ENCODE data around the gene SETBP1.

The SETBP1 gene

DNA sequence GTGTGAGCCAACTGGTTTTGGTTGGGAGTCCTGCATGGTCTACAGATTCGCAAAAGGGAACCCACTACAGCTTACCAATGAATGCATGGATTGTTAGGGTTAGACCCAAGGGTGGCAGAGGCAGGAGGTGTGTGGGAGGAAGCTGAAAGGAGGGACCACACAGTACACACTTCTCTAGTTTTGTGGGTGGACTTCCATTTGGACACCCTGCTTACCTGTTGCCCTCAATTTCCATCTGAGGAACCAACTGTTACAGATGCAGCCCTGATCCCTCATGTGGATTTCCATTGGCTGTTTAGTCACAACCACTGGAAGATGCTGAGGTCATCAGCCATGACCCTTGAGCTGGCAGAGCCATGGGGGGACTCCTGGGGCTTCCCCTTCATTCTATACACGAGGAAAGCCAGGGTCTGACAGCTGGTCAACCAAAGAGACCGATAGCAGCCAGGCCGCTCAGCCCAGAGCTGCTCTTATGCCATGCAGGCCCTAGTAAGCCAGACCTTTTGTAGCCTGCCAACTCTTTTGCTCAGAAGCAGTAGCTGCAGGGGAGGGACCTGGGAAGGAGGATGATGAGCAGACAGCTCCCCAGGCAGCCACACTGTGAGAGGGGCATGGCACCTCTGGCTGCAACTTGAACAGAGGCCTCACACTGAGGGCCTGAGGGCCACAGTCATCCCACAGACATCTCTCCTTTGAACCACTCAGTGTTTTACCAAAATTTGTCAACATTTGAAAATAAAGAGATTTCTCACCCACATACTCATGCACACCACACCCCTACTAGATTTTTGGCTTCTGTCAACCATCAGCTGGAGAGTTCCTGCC is 162.1 kb downstream of the SETBP1 start:
- no peak for DNase-seq (ENCODE audit: low spot score)

DNA sequence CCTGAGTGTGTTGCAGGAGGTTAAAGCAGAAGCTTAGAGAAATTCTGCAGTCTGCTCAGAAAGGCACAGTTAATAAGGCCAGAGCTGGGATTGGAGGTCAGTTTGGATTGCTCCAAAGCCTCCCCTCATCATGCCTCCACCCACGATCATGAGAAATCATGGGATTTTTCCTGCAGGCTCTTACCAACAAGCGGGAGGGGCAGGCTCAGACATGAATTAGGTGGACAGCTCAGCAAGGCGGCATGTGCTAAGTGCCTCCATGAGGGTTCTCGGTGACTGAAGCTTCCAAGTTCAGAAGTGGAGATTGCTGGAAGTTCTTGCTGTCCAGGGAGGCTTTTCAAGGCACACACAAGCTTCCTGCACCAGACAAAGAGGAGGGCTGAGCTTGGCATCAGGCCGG is 163.8 kb downstream of the SETBP1 start:
- no peak for DNase-seq (ENCODE audit: low spot score)

- DNase-seq (ENCODE audit: low spot score): no peak
These were observed 165.8 kb downstream of the SETBP1 start for GRCh38 chr18:44846450-44846849.

DNA sequence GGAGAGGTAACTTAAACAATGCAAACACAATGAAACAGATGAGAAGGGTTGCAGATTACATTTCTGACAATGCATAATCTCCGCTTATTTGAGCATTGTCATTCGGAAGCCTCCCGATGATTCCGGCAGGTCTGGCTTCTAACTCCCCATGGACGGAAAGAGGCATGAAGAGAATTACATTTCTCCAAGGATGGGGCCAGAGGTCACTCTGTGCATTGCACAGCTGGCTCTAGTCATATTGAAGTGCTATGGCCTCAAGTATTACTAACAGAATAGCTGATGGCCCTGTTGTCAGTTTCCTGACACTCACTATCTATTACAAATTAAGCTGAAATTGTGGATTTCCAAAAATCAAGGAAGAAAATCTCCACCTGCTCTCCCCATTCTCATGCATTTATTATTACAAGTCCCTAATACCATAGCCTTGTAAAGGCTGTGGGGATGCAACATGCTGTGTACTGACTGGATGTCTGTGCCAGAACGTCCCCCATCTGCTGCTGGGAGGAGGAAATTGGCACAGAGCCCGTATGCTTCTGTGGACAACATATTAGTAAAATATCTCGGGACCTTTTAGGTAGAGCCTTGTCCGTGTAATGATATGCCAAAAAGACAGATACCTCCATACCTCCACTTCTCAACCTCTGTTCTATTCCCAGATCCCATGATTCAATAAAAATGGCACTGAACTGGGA is 168.1 kb downstream of the SETBP1 start:
- DNase-seq (ENCODE audit: low spot score): no peak

DNA sequence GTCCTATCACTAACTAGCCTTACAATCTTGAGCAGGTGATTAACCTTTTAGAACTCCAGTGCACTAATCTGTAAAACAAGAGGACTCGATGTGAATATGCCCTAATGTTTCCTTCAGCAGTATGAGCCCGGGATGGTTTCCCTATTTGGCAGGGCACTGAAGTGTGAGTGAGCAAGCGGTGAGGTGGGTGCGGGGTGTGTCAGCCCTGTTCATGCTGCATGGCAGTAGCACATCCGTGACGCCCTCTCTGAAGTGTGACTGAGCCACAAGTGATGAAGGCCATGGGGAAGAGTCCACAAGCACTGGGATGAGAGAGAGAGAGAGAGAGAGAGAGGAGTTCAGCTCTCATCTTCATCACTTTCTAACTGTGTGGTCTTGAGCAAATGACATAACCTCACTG is 168.7 kb downstream of the SETBP1 start:
- DNase-seq (ENCODE audit: low spot score): no peak

DNA sequence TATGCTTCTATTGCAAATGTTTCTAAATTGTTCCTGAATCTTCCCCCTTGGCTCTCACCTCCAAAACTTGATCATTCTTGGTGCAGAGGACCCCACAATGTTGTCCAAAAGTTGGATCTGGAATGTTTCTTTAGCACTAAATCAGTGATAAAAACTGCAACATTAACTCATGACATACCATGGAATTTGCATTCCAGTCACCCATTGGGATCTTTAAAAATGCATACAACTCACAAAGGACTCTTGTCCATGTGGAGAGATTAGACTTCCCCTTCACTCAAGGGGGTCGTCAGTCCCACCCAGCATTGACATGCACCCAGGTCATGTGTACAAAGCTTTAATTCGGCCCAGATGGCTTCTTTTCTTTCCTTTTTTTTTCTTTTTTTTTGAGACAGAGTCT is 169.3 kb downstream of the SETBP1 start:
- no peak for DNase-seq (ENCODE audit: low spot score)

- no peak for DNase-seq (ENCODE audit: low spot score)
These were observed 171.4 kb downstream of the SETBP1 start for GRCh38 chr18:44851856-44852621.

GRCh38 chr18:44852818-44853217 is 172.1 kb downstream of the SETBP1 start:
- no peak for DNase-seq (ENCODE audit: low spot score)

DNA sequence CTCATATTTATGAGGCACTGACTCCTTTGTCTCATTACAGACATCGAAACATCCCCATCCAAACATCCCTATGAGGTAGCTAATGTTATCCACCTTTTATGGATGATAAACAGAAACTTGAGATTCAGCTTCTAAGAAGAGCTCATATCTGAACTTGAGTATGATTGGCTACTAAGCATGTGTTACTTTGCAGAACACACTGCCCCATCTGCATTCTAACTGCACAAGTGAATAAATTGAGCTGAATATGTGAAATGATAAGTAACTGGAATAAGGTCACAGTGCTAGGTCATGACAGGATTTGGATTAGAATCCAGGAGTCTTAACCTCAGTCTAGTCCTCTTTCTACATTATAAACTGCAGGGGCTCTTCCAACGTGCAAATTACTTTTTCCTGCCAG is 172.7 kb downstream of the SETBP1 start:
- no peak for DNase-seq (ENCODE audit: low spot score)

- DNase-seq (ENCODE audit: low spot score): no peak
These were observed 175.0 kb downstream of the SETBP1 start for GRCh38 chr18:44855681-44856080.

DNA sequence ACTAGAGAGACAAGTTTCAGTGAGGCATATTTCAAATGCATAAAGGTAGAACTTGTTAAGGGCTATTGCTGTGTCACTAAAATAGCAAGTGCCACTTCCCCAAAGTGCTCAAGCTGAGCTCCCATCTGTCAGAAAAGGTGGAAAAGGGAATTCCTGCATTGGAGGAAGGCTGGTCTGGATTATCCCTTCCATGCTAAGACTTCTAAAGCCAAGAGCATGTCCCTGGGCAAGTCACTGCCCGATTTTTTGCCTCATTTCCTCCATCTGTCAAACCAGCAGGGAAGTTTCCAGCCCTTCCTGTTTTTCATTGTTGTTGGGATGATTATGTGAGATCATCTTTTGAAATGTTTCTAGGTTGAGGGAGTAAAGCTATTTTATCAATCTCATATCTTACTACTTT is 175.5 kb downstream of the SETBP1 start:
- no peak for DNase-seq (ENCODE audit: low spot score)

DNA sequence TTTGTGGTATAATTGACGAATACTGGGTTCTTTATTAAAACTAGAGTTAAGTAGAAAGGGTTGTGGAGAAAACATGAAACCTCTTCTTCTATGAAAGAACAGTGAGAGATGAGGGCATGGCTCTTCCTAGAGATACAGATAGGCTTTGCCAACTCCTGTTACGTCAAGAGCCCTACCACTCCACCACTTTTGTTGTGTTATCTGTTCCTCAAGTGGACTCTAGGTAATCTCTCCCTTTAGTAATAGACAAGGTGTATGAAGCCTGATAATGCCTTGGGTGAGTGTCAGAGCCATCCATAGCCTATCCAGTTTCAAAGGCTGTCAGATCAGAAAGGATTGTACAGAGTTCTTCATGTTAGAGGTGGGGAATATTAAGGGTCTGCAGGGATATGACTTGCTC is 176.4 kb downstream of the SETBP1 start:
- DNase-seq (ENCODE audit: low spot score): no peak

DNA sequence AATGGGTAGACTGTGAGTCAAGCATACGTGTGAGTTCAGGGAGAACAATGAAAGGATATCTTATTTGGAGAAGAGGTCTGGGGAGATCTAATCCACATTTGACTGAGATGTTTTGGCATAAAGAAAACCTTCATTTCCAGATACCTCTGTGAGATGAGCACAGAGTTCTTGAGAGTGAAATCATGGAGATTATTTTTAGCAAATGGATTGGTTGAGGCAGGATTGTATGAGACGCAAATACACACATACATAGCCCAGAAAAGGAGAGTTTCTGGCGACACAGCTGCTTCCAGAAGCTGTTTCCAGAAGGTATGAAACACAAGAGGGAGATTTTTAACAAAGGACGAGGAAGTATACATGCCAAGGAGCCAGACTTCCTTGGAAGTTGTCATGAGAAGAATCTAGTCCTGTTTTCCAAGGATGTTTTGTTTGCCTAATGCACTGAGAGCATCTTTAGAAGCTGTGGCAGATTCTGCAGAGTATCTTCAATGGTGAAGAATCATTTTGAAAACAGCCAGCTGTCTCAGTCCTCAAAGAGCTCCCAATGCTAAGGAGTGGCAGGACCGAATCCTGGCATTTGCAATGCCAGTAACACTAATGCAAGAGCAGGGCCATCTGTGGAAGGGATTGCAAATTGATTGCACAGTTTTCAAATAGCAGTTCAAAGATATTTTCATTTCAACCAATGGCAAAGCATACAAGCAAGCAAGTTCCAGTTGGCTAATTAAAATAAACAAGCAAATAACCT is 177.2 kb downstream of the SETBP1 start:
- no peak for DNase-seq (ENCODE audit: low spot score)

DNA sequence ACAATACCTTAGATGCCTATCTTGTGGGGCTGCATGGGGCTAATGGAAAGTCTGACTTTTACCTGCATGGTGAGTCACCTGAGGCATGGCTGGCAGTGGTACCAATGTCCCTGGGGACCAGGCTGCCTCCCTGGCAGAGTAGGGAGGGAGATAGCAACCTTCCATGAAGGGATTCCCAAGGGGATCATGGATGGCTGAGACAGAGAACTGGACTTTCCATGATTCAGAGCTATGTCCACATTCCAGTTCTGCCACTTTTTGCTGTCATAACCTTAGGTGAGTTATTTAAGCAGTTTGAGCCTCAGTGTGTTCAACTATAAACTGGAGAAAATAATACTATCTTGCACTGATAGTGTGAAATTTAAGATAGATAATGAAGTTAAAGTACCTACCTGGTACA is 178.6 kb downstream of the SETBP1 start:
- DNase-seq (ENCODE audit: low spot score): no peak

- no peak for DNase-seq (ENCODE audit: low spot score)
These were observed 179.2 kb downstream of the SETBP1 start for GRCh38 chr18:44859751-44860439.

DNA sequence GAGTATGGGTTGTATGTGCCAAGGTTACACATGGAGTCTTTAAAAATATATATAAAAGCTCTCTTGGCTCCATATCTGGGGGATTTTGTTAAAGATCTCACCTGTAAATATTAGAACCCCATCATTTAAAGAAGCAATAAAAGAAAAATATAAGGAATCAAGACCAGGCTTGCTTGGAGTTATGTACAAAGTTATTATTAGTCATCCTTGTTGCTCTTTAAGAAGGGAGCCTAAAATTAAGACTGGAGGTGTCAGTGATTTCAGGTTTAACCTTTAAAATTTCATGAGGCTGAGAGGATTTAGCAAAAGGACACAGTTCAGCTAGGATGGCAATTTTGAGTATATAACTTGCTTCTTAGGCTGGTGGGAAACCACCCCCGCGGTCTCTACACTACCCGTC is 181.4 kb downstream of the SETBP1 start:
- no peak for DNase-seq (ENCODE audit: low spot score)

DNA sequence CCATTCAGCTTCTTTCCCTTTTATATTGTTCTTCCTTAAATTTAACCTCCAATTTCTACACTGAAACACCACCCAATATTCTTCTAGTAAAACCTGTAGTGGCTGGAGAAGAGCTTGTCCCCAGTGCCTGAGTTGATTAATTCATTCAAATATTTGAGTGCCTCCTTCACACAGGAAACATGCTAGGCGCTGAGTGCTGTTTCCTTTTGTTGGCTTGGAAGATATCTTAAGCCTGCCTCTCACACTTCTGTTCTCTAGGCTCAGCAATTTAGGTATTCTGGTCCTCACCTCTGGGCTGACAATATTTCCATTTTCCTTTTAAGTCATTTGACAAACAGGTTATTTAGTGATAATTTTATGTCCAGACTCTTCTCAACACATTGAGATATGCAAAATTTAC is 185.4 kb downstream of the SETBP1 start:
- no peak for DNase-seq (ENCODE audit: low spot score)

DNA sequence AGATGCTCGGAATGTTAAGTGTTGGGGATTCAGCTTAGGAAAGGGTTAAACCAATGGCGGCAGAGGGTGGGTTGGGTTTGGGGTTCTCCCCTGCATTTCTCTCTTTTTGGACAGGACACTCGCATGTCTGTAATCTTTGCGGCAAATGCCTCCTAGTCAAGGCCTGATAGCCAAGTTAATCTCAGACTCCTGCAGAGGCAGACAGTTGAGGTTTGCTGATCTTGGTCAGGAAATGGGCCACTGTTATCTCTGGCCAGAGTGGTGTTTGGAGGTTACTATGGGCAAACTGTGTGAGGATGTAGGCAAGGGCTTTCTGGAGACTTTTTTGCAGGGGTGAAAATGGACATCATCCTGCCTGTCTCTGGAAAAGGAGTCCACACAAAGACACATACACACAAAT is 188.8 kb downstream of the SETBP1 start:
- DNase-seq (ENCODE audit: low spot score): no peak

- DNase-seq (ENCODE audit: low spot score): no peak
These were observed 190.2 kb downstream of the SETBP1 start for GRCh38 chr18:44870631-44871502.

DNA sequence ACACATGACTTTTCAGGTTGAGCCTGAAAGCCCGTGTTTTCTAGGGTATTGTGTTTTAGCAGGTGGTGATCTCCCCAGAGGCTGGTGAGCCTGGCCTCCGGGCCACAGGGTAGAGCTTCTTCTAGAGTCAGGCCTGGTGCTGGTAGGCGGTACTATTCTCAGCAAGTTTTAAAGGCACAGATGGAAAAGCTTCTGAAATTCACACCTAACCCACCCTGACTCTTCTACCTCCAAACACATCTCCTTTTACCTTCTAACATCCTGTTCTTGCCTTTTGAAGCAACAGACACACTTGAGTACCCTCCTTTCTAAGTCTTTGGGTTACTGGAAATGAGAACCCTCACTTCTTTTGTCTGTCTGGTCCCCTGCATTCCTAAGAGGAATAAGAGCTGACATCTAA is 191.1 kb downstream of the SETBP1 start:
- no peak for DNase-seq (ENCODE audit: low spot score)

DNA sequence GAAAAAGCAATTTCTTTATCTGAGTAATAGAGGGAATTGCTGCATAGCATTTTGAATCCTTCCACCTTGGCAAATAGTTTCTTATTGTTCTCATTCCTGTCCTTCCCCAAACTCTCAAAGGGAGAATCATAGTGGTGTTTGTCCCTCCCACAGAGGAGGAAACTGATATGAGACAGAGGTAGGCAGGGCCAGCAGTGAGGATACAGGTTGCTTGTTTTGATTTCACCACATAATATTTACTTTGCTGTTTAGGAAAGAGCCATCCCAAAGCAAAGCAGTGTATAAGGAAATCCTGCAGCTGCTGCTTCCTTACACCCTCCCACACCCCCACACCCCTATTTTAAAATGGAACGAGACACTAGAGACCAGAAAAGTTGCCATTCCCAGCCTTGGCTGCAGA is 195.3 kb downstream of the SETBP1 start:
- DNase-seq (ENCODE audit: low spot score): no peak
